MCF 10A (cell line): ENCODE data around the gene LRFN3. TPM values are rescaled to one million over a fixed set of nuclear protein-coding genes. Genes with fewer than 3 reads are reported as not detected.

ENCODE experiments used
- BruUV-seq: library from RNA; stranded (reverse); fragments of 400-500 nt; replicated peaks from 2 replicates; lab custom pipeline; 2021; lab: Mats Ljungman, UMichigan
- CTCF ChIA-PET: fragments of 300-600 bp; sonication (Branson Sonifier 250); formaldehyde crosslinking; extraction: SDS; loops from one replicate; lab custom pipeline; 2021; ENCODE audit warnings: antibody characterized with exemption, inconsistent platforms; lab: Yijun Ruan, JAX
- POLR2A ChIA-PET: fragments of 300-600, 350-650 bp; sonication (Branson Sonifier 250); formaldehyde crosslinking; extraction: SDS; loops from one replicate; lab custom pipeline; 2020; ENCODE audit warnings: antibody characterized with exemption, inconsistent platforms; lab: Yijun Ruan, JAX
- DNase-seq: peaks from one replicate; pipeline ENCODE4 v3.0.0-alpha.2; 2018; ENCODE audit not compliant: unreplicated experiment
- H3K27ac Mint-ChIP-seq: one replicate; pipeline ENCODE4 v1.8.0; 2022; ENCODE audit warnings: mild to moderate bottlenecking, low read depth, mixed read lengths; ENCODE audit not compliant: unreplicated experiment
- H3K27me3 Mint-ChIP-seq: one replicate; pipeline ENCODE4 v1.8.0; 2022; ENCODE audit warnings: mixed read lengths; ENCODE audit not compliant: insufficient read depth, unreplicated experiment
- H3K36me3 Mint-ChIP-seq: one replicate; pipeline ENCODE4 v1.8.0; 2022; ENCODE audit warnings: mild to moderate bottlenecking, moderate library complexity, mixed read lengths; ENCODE audit not compliant: insufficient read depth, unreplicated experiment
- H3K4me1 Mint-ChIP-seq: one replicate; pipeline ENCODE4 v1.8.0; 2022; ENCODE audit warnings: mixed read lengths; ENCODE audit not compliant: insufficient read depth, unreplicated experiment
- H3K4me3 Mint-ChIP-seq: one replicate; pipeline ENCODE4 v1.8.0; 2022; ENCODE audit warnings: mild to moderate bottlenecking, moderate library complexity, mixed read lengths; ENCODE audit not compliant: unreplicated experiment
- H3K9me3 Mint-ChIP-seq: one replicate; pipeline ENCODE4 v1.8.0; 2022; ENCODE audit warnings: mixed read lengths; ENCODE audit not compliant: unreplicated experiment
- CTCF ChIP-seq: fragments of 200-600 bp; IDR thresholded peaks from one replicate; pipeline ENCODE4 v1.8.0; 2022; ENCODE audit warnings: antibody characterized with exemption, mild to moderate bottlenecking; ENCODE audit not compliant: unreplicated experiment
- intact Hi-C: fragments of 100-400 bp; cut with micrococcal nuclease; formaldehyde crosslinking; loops from 2 replicates; pipeline ENCODE4 v1.14.1; 2022
- total RNA-seq: library from RNA; stranded (reverse); gene quantifications from 2 replicates; pipeline ENCODE4 v1.2.3, GENCODE V29; 2022

The LRFN3 gene
- total RNA-seq, 1 experiment from 2014 or later = 7.4 TPM

GRCh38 chr19:35990771-35991730, 54.9 kb downstream of the LRFN3 start:
- intact Hi-C loops = no loop called here
- ChIA-PET CTCF (interaction anchor here (0.6 kb wide), 1 partner anchor 206 kb away, joined by 3 read pairs; no protein-coding TSS in a partner anchor), POLR2A (no interaction called here)
- H3K4me3 Mint-ChIP-seq = no peak overlapping the region
- peaks cover 7% of the 10 kb centered on the region for H3K4me1 Mint-ChIP-seq
- H3K36me3 Mint-ChIP-seq = peaks cover 12% of the 10 kb centered on the region
- H3K27ac Mint-ChIP-seq = no peak overlapping the region
- no peak for TF ChIP-seq CTCF
- no peak for DNase-seq
- H3K9me3 Mint-ChIP-seq = peaks cover 7% of the 10 kb centered on the region
- BruUV-seq = no TSS peak
- peaks cover 13% of the 10 kb centered on the region for H3K27me3 Mint-ChIP-seq

- H3K4me3 Mint-ChIP-seq = no peak overlapping the region
- H3K27me3 Mint-ChIP-seq = peaks cover 5% of the 10 kb centered on the region
- H3K36me3 Mint-ChIP-seq = peaks cover 12% of the 10 kb centered on the region
- H3K27ac Mint-ChIP-seq = no peak overlapping the region
- intact Hi-C loops = no loop called here
- POLR2A ChIA-PET = no interaction called here
- H3K9me3 Mint-ChIP-seq = peaks cover 7% of the 10 kb centered on the region
- no peak for DNase-seq
- peaks cover 14% of the 10 kb centered on the region for H3K4me1 Mint-ChIP-seq
- TF ChIP-seq CTCF = no peak
- BruUV-seq = no TSS peak
- CTCF ChIA-PET = interaction anchor here (0.6 to 0.7 kb wide), 3 partner anchors 178 to 486 kb away, joined by 3 read pairs; no protein-coding TSS in a partner anchor
Measured at GRCh38 chr19:35991731-35992450, 55.7 kb downstream of the LRFN3 start.

- Mint-ChIP-seq H3K27ac (no peak overlapping the region), H3K36me3 (peaks cover 20% of the 10 kb centered on the region), H3K9me3 (peaks cover 7% of the 10 kb centered on the region), H3K4me3 (peak overlapping the region; percentile 28), H3K27me3 (no peaks in the 10 kb centered on the region), H3K4me1 (peaks cover 14% of the 10 kb centered on the region)
- intact Hi-C loops = no loop called here
- POLR2A ChIA-PET = interaction anchor here (0.7 kb wide), 1 partner anchor 506 kb away, joined by 3 read pairs; no protein-coding TSS in a partner anchor
- CTCF ChIA-PET = interaction anchor here (0.6 kb wide), 1 partner anchor 341 kb away, joined by 5 read pairs; no protein-coding TSS in a partner anchor
- no peak for TF ChIP-seq CTCF
- no peak for DNase-seq
- BruUV-seq = no TSS peak
Measured at GRCh38 chr19:35992907-35993765, 57.0 kb downstream of the LRFN3 start.
